Stimulated activated naive B cell treated with anti-CD40 and anti-IgM and Interleukin-4, amounts not matched to agents 10 μg/mL and 1 μg/mL and 100 μg/mL, for 72 hours (primary cell): Measurements from ENCODE around the gene AGBL1.

Source experiments
- ATAC-seq, 2 donors: fragments of 150-1000 bp; cut with Tn5 transposase; replicated peaks; 2 replicates each; pipeline ENCODE4 v1.10.0; 2021; ENCODE audit warnings: moderate library complexity in 1 of 2
- DNase-seq: peaks from one replicate; pipeline ENCODE4 v3.0.0; 2021
- H3K27ac Mint-ChIP-seq: one replicate; pipeline ENCODE4 v1.8.0; 2022; ENCODE audit warnings: mild to moderate bottlenecking, mixed read lengths
- H3K27me3 Mint-ChIP-seq, 2 donors: one replicate each; pipeline ENCODE4 v1.8.0; 2022; ENCODE audit warnings: mixed read lengths in 2 of 2
- H3K36me3 Mint-ChIP-seq, 2 donors: one replicate each; pipeline ENCODE4 v1.8.0; 2022; ENCODE audit warnings: mixed read lengths in 2 of 2, mild to moderate bottlenecking in 1 of 2
- H3K4me1 Mint-ChIP-seq, 2 donors: one replicate each; pipeline ENCODE4 v1.8.0; 2022; ENCODE audit warnings: mixed read lengths in 2 of 2, mild to moderate bottlenecking in 1 of 2
- H3K4me3 Mint-ChIP-seq, 2 donors: one replicate each; pipeline ENCODE4 v1.8.0; 2022; ENCODE audit warnings: mild to moderate bottlenecking in 2 of 2, mixed read lengths in 2 of 2, moderate library complexity in 1 of 2
- H3K9me3 Mint-ChIP-seq, 2 donors: one replicate each; pipeline ENCODE4 v1.8.0; 2022; ENCODE audit warnings: mixed read lengths in 2 of 2, mild to moderate bottlenecking in 1 of 2

Gene AGBL1

GRCh38 chr15:86609275-86609674, 529.6 kb downstream of the AGBL1 start:
- Mint-ChIP-seq H3K4me3 (no peak overlapping the region), H3K36me3 (no peaks in the 10 kb centered on the region), H3K27ac (no peak overlapping the region), H3K27me3 (peaks cover 0 to 6% of the 10 kb centered on the region in 2 donors), H3K9me3 (peaks cover 0 to 4% of the 10 kb centered on the region in 2 donors), H3K4me1 (no peaks in the 10 kb centered on the region)
- DNase-seq (no peak), ATAC-seq (no peak)

GRCh38 chr15:86610038-86610437, 530.4 kb downstream of the AGBL1 start:
- H3K27ac Mint-ChIP-seq: no peak overlapping the region
- peaks cover 0 to 6% of the 10 kb centered on the region in 2 donors for H3K27me3 Mint-ChIP-seq
- H3K9me3 Mint-ChIP-seq: peaks cover 0 to 4% of the 10 kb centered on the region in 2 donors
- H3K36me3 Mint-ChIP-seq: no peaks in the 10 kb centered on the region
- H3K4me1 Mint-ChIP-seq: no peaks in the 10 kb centered on the region
- no peak overlapping the region for H3K4me3 Mint-ChIP-seq
- ATAC-seq: no peak
- no peak for DNase-seq

- no peak overlapping the region for H3K4me3 Mint-ChIP-seq
- H3K36me3 Mint-ChIP-seq: no peaks in the 10 kb centered on the region
- ATAC-seq: no peak
- H3K4me1 Mint-ChIP-seq: no peaks in the 10 kb centered on the region
- peaks cover 0 to 2% of the 10 kb centered on the region in 2 donors for H3K9me3 Mint-ChIP-seq
- H3K27me3 Mint-ChIP-seq: no peaks in the 10 kb centered on the region
- H3K27ac Mint-ChIP-seq: no peak overlapping the region
- DNase-seq: no peak
These were observed 531.9 kb downstream of the AGBL1 start for GRCh38 chr15:86611417-86612040.

GRCh38 chr15:86615411-86615810, 535.7 kb downstream of the AGBL1 start:
- DNase-seq (no peak), ATAC-seq (no peak)
- no peaks in the 10 kb centered on the region for H3K4me1 Mint-ChIP-seq
- H3K27me3 Mint-ChIP-seq: peaks cover 0 to 2% of the 10 kb centered on the region in 2 donors
- peaks cover 0 to 2% of the 10 kb centered on the region in 2 donors for H3K9me3 Mint-ChIP-seq
- no peaks in the 10 kb centered on the region for H3K36me3 Mint-ChIP-seq
- H3K27ac Mint-ChIP-seq: no peak overlapping the region
- H3K4me3 Mint-ChIP-seq: no peak overlapping the region

GRCh38 chr15:86615816-86616215, 536.1 kb downstream of the AGBL1 start:
- H3K27ac Mint-ChIP-seq: no peak overlapping the region
- H3K9me3 Mint-ChIP-seq: no peaks in the 10 kb centered on the region
- H3K4me3 Mint-ChIP-seq: no peak overlapping the region
- H3K4me1 Mint-ChIP-seq: no peaks in the 10 kb centered on the region
- H3K36me3 Mint-ChIP-seq: no peaks in the 10 kb centered on the region
- ATAC-seq (no peak), DNase-seq (no peak)
- peaks cover 0 to 6% of the 10 kb centered on the region in 2 donors for H3K27me3 Mint-ChIP-seq

GRCh38 chr15:86616771-86617170, 537.1 kb downstream of the AGBL1 start:
- Mint-ChIP-seq H3K4me1 (no peaks in the 10 kb centered on the region), H3K27ac (no peak overlapping the region)
- no peak for ATAC-seq

GRCh38 chr15:86620157-86620556, 540.5 kb downstream of the AGBL1 start:
- H3K4me3 Mint-ChIP-seq: no peak overlapping the region
- peaks cover 3 to 10% of the 10 kb centered on the region in 2 donors for H3K27me3 Mint-ChIP-seq
- H3K4me1 Mint-ChIP-seq: no peaks in the 10 kb centered on the region
- H3K9me3 Mint-ChIP-seq: no peaks in the 10 kb centered on the region
- DNase-seq: no peak
- no peaks in the 10 kb centered on the region for H3K36me3 Mint-ChIP-seq
- no peak overlapping the region for H3K27ac Mint-ChIP-seq
- ATAC-seq: no peak

More at GRCh38 chr15:86616771-86617170, 537.1 kb downstream of the AGBL1 start:
- Mint-ChIP-seq H3K36me3 (no peaks in the 10 kb centered on the region), H3K9me3 (no peaks in the 10 kb centered on the region), H3K27me3 (peaks cover 0 to 10% of the 10 kb centered on the region in 2 donors), H3K4me3 (no peak overlapping the region)
- no peak for DNase-seq

GRCh38 chr15:86620641-86621349, 541.1 kb downstream of the AGBL1 start:
- no peak overlapping the region for H3K27ac Mint-ChIP-seq
- no peaks in the 10 kb centered on the region for H3K36me3 Mint-ChIP-seq
- ATAC-seq (no peak), DNase-seq (no peak)
- H3K4me3 Mint-ChIP-seq: no peak overlapping the region
- H3K9me3 Mint-ChIP-seq: no peaks in the 10 kb centered on the region
- H3K27me3 Mint-ChIP-seq: peaks cover 3 to 10% of the 10 kb centered on the region in 2 donors
- no peaks in the 10 kb centered on the region for H3K4me1 Mint-ChIP-seq

- H3K9me3 Mint-ChIP-seq: no peaks in the 10 kb centered on the region
- ATAC-seq: no peak
- peaks cover 3 to 10% of the 10 kb centered on the region in 2 donors for H3K27me3 Mint-ChIP-seq
- H3K27ac Mint-ChIP-seq: no peak overlapping the region
- no peak overlapping the region for H3K4me3 Mint-ChIP-seq
- H3K36me3 Mint-ChIP-seq: no peaks in the 10 kb centered on the region
- DNase-seq: no peak
- no peaks in the 10 kb centered on the region for H3K4me1 Mint-ChIP-seq
These were observed 543.6 kb downstream of the AGBL1 start for GRCh38 chr15:86623236-86623635.

- peak; percentile 48 for DNase-seq
- Mint-ChIP-seq H3K4me1 (no peaks in the 10 kb centered on the region), H3K4me3 (no peak overlapping the region), H3K9me3 (no peaks in the 10 kb centered on the region), H3K27me3 (peaks cover 3 to 10% of the 10 kb centered on the region in 2 donors), H3K36me3 (no peaks in the 10 kb centered on the region), H3K27ac (no peak overlapping the region)
- peak; percentile 95 to 98 for ATAC-seq
These were observed 544.8 kb downstream of the AGBL1 start for GRCh38 chr15:86624261-86625036.

- Mint-ChIP-seq H3K4me3 (no peak overlapping the region), H3K9me3 (peaks cover 0 to 2% of the 10 kb centered on the region in 2 donors), H3K4me1 (no peaks in the 10 kb centered on the region), H3K27ac (no peak overlapping the region), H3K36me3 (no peaks in the 10 kb centered on the region), H3K27me3 (no peaks in the 10 kb centered on the region)
- no peak for ATAC-seq
- DNase-seq: no peak
These were observed 550.0 kb downstream of the AGBL1 start for GRCh38 chr15:86629409-86630356.

- no peak for ATAC-seq
- no peaks in the 10 kb centered on the region for H3K27me3 Mint-ChIP-seq
- no peaks in the 10 kb centered on the region for H3K36me3 Mint-ChIP-seq
- no peak for DNase-seq
- H3K4me1 Mint-ChIP-seq: no peaks in the 10 kb centered on the region
- H3K4me3 Mint-ChIP-seq: no peak overlapping the region
- no peak overlapping the region for H3K27ac Mint-ChIP-seq
- peaks cover 0 to 2% of the 10 kb centered on the region in 2 donors for H3K9me3 Mint-ChIP-seq
These were observed 551.3 kb downstream of the AGBL1 start for GRCh38 chr15:86630946-86631345.

- Mint-ChIP-seq H3K27me3 (no peaks in the 10 kb centered on the region), H3K36me3 (no peaks in the 10 kb centered on the region)
- no peak for ATAC-seq
These were observed 554.5 kb downstream of the AGBL1 start for GRCh38 chr15:86634146-86634545.

More at GRCh38 chr15:86634146-86634545, 554.5 kb downstream of the AGBL1 start:
- no peaks in the 10 kb centered on the region for H3K4me1 Mint-ChIP-seq
- no peak overlapping the region for H3K27ac Mint-ChIP-seq
- no peak for DNase-seq
- peaks cover 3% of the 10 kb centered on the region in 2 donors for H3K9me3 Mint-ChIP-seq
- no peak overlapping the region for H3K4me3 Mint-ChIP-seq
